Measurements from ENCODE around the gene IGSF21.

The IGSF21 gene

DNA sequence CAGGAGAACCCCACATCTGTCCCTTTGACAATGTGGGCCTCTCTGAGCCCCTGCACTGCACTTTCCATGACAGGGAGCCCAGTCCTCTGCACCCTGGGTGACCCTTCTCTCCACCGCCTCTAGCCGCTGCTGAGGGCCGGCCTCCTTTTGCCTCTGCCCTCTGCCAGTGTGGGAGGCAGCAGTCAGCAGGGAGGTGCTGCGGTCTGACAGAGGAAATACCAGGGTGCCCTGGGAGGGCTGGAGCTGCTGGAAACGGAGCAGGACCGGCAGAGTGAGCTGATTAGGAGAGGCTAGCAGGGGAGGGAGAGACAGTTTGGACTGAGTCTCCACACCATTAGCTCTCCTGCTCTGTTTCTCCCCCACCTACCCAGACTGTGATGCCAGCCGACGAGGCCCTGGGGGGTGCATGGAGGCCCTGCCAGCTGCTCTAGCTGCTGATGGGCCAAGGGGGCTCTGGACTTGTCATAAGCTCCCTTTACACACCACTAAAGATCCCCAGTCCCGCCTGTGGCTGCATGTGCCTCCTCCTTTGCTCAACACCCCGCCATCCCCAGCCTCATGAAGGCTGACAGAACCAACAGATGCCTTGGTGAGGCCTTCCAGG lies 202.1 kb downstream of the IGSF21 start:
- no peaks in the 10 kb centered on the region for H3F3A ChIP-seq (ENCODE audit: insufficient read depth, low read length)
- no peak overlapping the region for H3K9ac ChIP-seq (ENCODE audit: low read length)
- H3K27me3 ChIP-seq (ENCODE audit: insufficient read depth, low read length) = no peaks in the 10 kb centered on the region; the same call in 1 of the 2 replicates
- TF ChIP-seq, protein P1, sequence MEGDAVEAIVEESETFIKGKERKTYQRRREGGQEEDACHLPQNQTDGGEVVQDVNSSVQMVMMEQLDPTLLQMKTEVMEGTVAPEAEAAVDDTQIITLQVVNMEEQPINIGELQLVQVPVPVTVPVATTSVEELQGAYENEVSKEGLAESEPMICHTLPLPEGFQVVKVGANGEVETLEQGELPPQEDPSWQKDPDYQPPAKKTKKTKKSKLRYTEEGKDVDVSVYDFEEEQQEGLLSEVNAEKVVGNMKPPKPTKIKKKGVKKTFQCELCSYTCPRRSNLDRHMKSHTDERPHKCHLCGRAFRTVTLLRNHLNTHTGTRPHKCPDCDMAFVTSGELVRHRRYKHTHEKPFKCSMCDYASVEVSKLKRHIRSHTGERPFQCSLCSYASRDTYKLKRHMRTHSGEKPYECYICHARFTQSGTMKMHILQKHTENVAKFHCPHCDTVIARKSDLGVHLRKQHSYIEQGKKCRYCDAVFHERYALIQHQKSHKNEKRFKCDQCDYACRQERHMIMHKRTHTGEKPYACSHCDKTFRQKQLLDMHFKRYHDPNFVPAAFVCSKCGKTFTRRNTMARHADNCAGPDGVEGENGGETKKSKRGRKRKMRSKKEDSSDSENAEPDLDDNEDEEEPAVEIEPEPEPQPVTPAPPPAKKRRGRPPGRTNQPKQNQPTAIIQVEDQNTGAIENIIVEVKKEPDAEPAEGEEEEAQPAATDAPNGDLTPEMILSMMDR (IDR thresholded peaks at IDR 0.05; ENCODE audit: low read length) = no peak
- TF ChIP-seq EZH2 (IDR thresholded peaks at IDR 0.05; ENCODE audit: borderline replicate concordance, low read length) = no peak
- no peak overlapping the region for H3K4me3 ChIP-seq (ENCODE audit: low read depth, low read length, poor library complexity, severe bottlenecking)
- H2AFZ ChIP-seq (ENCODE audit: low read length) = no peak overlapping the region
- H3K9me3 ChIP-seq (ENCODE audit: low read length) = no peaks in the 10 kb centered on the region
- H3K27ac ChIP-seq (ENCODE audit: low read depth, low read length, poor library complexity, severe bottlenecking) = no peak overlapping the region
- no peaks in the 10 kb centered on the region for H4K20me1 ChIP-seq (ENCODE audit: insufficient read depth, low read length)
- H3K36me3 ChIP-seq (ENCODE audit: insufficient read depth, low read length) = no peaks in the 10 kb centered on the region
- H3K4me2 ChIP-seq (ENCODE audit: low read length) = no peak overlapping the region
- H3K9me2 ChIP-seq (ENCODE audit: low read depth, low read length) = no peaks in the 10 kb centered on the region
- H3K79me2 ChIP-seq (ENCODE audit: insufficient read depth, low read length) = no peaks in the 10 kb centered on the region
- H3K4me1 ChIP-seq (ENCODE audit: insufficient read depth, low read length, severe bottlenecking) = no peaks in the 10 kb centered on the region

DNA sequence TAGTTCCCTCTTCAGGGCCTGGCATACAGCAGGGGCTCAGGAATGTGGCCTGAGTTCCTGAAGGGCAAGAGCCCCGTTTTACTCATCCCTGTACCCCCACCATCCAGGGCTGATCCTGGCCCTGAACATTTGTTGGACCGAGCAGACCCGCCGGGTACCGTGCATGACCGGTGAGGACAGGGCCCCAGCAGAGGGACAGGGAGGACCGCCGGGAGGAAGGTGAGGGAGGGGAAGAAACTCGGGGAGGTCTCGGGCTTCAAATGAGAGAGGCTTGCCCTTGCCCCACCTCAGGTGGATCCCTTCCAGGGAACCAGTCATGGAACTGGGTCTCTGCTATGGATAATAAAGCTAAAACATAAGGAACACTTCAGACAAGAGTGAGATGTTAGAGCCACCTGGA lies 205.4 kb downstream of the IGSF21 start:
- H3K4me2 ChIP-seq (ENCODE audit: low read length) = no peak overlapping the region
- no peaks in the 10 kb centered on the region for H3K79me2 ChIP-seq (ENCODE audit: insufficient read depth, low read length)
- no peaks in the 10 kb centered on the region for H3K36me3 ChIP-seq (ENCODE audit: insufficient read depth, low read length)
- H2AFZ ChIP-seq (ENCODE audit: low read length) = no peak overlapping the region
- no peak for TF ChIP-seq EZH2 (IDR thresholded peaks at IDR 0.05; ENCODE audit: borderline replicate concordance, low read length)
- TF ChIP-seq, protein P1 (IDR thresholded peaks at IDR 0.05; ENCODE audit: low read length) = no peak
- no peaks in the 10 kb centered on the region for H3F3A ChIP-seq (ENCODE audit: insufficient read depth, low read length)
- H3K27ac ChIP-seq (ENCODE audit: low read depth, low read length, poor library complexity, severe bottlenecking) = no peak overlapping the region
- no peaks in the 10 kb centered on the region; the same call in 1 of the 2 replicates for H3K27me3 ChIP-seq (ENCODE audit: insufficient read depth, low read length)
- H4K20me1 ChIP-seq (ENCODE audit: insufficient read depth, low read length) = no peaks in the 10 kb centered on the region
- H3K4me1 ChIP-seq (ENCODE audit: insufficient read depth, low read length, severe bottlenecking) = no peaks in the 10 kb centered on the region
- H3K9me2 ChIP-seq (ENCODE audit: low read depth, low read length) = no peaks in the 10 kb centered on the region
- H3K9ac ChIP-seq (ENCODE audit: low read length) = no peak overlapping the region
- H3K9me3 ChIP-seq (ENCODE audit: low read length) = no peaks in the 10 kb centered on the region
- no peak overlapping the region for H3K4me3 ChIP-seq (ENCODE audit: low read depth, low read length, poor library complexity, severe bottlenecking)

DNA sequence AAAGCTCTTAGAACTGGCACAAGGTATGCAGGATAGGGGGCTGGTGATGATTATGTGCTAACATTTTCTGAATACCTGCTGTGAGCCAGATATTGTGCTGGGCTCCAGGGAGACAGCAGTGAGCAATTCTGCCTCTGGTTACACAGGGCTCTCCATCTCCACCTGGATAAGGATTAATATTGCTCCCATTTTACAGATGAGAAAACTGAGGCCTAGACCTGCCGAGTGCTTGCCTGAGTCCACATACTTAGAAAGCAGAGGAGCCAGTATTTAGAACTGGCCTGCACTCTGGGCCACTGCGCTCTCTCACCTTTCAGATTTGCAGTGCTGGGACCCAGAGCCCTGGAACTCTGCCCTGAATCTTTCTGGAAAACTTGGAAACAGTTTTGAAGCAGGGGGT lies 205.9 kb downstream of the IGSF21 start:
- H3F3A ChIP-seq (ENCODE audit: insufficient read depth, low read length) = no peaks in the 10 kb centered on the region
- no peak overlapping the region for H3K4me3 ChIP-seq (ENCODE audit: low read depth, low read length, poor library complexity, severe bottlenecking)
- TF ChIP-seq, protein P1 (IDR thresholded peaks at IDR 0.05; ENCODE audit: low read length) = no peak
- TF ChIP-seq EZH2 (IDR thresholded peaks at IDR 0.05; ENCODE audit: borderline replicate concordance, low read length) = no peak
- no peaks in the 10 kb centered on the region for H3K79me2 ChIP-seq (ENCODE audit: insufficient read depth, low read length)
- H3K4me1 ChIP-seq (ENCODE audit: insufficient read depth, low read length, severe bottlenecking) = no peaks in the 10 kb centered on the region
- no peaks in the 10 kb centered on the region for H3K9me2 ChIP-seq (ENCODE audit: low read depth, low read length)
- no peak overlapping the region for H3K4me2 ChIP-seq (ENCODE audit: low read length)
- H3K27me3 ChIP-seq (ENCODE audit: insufficient read depth, low read length) = no peaks in the 10 kb centered on the region; the same call in 1 of the 2 replicates
- no peaks in the 10 kb centered on the region for H3K36me3 ChIP-seq (ENCODE audit: insufficient read depth, low read length)
- H3K9ac ChIP-seq (ENCODE audit: low read length) = no peak overlapping the region
- no peak overlapping the region for H2AFZ ChIP-seq (ENCODE audit: low read length)
- H4K20me1 ChIP-seq (ENCODE audit: insufficient read depth, low read length) = no peaks in the 10 kb centered on the region
- no peaks in the 10 kb centered on the region for H3K9me3 ChIP-seq (ENCODE audit: low read length)
- no peak overlapping the region for H3K27ac ChIP-seq (ENCODE audit: low read depth, low read length, poor library complexity, severe bottlenecking)

Measured in OCI-LY1 (cell line).